Measurements from ENCODE around the gene SLC39A3.

DNA sequence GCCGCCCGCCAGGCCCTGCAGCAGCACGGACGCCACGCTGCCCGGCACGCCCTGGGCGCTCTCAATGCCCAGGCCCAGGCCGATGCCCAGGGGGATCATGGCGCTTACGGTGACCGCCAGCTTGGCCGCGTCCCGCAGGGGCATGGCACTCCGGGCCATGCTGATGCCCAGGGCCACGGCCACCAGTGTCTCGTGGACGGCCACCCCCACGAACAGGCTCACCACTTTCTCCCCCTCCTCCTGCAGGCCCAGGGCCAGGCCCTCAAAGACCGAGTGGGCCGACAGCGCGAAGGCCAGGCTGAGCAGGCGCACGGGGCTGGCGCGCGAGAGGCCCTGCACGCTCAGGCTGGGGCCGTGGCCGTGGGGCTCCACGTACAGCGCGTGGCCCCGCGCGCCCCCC lies 6.9 kb downstream of the SLC39A3 start:
- no peak for TF ChIP-seq EZH2 (IDR thresholded peaks at IDR 0.05; ENCODE audit: borderline replicate concordance, low read length)
- TF ChIP-seq, protein P1, sequence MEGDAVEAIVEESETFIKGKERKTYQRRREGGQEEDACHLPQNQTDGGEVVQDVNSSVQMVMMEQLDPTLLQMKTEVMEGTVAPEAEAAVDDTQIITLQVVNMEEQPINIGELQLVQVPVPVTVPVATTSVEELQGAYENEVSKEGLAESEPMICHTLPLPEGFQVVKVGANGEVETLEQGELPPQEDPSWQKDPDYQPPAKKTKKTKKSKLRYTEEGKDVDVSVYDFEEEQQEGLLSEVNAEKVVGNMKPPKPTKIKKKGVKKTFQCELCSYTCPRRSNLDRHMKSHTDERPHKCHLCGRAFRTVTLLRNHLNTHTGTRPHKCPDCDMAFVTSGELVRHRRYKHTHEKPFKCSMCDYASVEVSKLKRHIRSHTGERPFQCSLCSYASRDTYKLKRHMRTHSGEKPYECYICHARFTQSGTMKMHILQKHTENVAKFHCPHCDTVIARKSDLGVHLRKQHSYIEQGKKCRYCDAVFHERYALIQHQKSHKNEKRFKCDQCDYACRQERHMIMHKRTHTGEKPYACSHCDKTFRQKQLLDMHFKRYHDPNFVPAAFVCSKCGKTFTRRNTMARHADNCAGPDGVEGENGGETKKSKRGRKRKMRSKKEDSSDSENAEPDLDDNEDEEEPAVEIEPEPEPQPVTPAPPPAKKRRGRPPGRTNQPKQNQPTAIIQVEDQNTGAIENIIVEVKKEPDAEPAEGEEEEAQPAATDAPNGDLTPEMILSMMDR (IDR thresholded peaks at IDR 0.05; ENCODE audit: low read length) = no peak

Measured in OCI-LY1 (cell line).